A549 (cell line): ENCODE measurements around the gene BEST3.

Experiments
- CBX8 ChIP-seq: fragments of 200-600 bp; sonication (generic); IDR thresholded peaks from 2 replicates; pipeline ENCODE4 v1.6.1; 2016
- CTCF ChIP-seq: fragments of >200 bp; sonication (Bioruptor Twin); formaldehyde crosslinking; IDR thresholded peaks from 3 replicates; pipeline ENCODE4 v1.5.1; 2016
- ESRRA ChIP-seq: fragments of 150-350 bp; IDR thresholded peaks from 2 replicates; pipeline ENCODE4 v1.6.1; 2014; ENCODE audit warnings: mild to moderate bottlenecking, low read length, borderline replicate concordance
- HDAC2 ChIP-seq: fragments of 200-600 bp; sonication (generic); IDR thresholded peaks from 2 replicates; pipeline ENCODE4 v1.6.1; 2016
- KDM5A ChIP-seq: fragments of 200-600 bp; sonication (generic); IDR thresholded peaks from 2 replicates; pipeline ENCODE4 v1.6.1; 2016; ENCODE audit warnings: antibody characterized with exemption, mild to moderate bottlenecking
- MAX ChIP-seq: IDR thresholded peaks from 2 replicates; pipeline ENCODE4 v1.6.1; 2012
- POLR2A ChIP-seq: IDR thresholded peaks from 2 replicates; pipeline ENCODE4 v1.6.1; 2012; ENCODE audit warnings: mild to moderate bottlenecking, low read length
- REST ChIP-seq: fragments of 200-600 bp; sonication (generic); IDR thresholded peaks from 2 replicates; pipeline ENCODE4 v1.6.1; 2016; ENCODE audit warnings: antibody characterized with exemption, mild to moderate bottlenecking, moderate library complexity
- SMC3 ChIP-seq: fragments of >200 bp; sonication (Bioruptor Twin); formaldehyde crosslinking; IDR thresholded peaks from 3 replicates; pipeline ENCODE4 v1.6.1; 2018; ENCODE audit warnings: inconsistent platforms
- SREBF2 ChIP-seq: fragments of 450-650 bp; IDR thresholded peaks from 2 replicates; pipeline ENCODE4 v1.6.1; 2014; ENCODE audit warnings: mild to moderate bottlenecking, moderate library complexity

GRCh38 chr12:69701826-69702225 lies 2.7 kb upstream of the BEST3 start:
- no peak for TF ChIP-seq CTCF
- TF ChIP-seq POLR2A: no peak
- TF ChIP-seq HDAC2: no peak
- TF ChIP-seq ESRRA: no peak
- no peak for TF ChIP-seq REST
- TF ChIP-seq SMC3: no peak
- TF ChIP-seq MAX: no peak
- TF ChIP-seq KDM5A: no peak
- no peak for TF ChIP-seq CBX8
- no peak for TF ChIP-seq SREBF2
